ENCODE measurements around the gene SYT1.
"Not testable (repeated sequence)": the region's sequence is repeated elsewhere in the genome, so short reads cannot be mapped to it uniquely, and the experiment has no call there.

SYT1 gene

GRCh38 chr12:78864403-78864869 lies at the start of gene SYT1:
Gene SYT1, plus strand, starts transcription at chr12:78864774.
- Histone ChIP-seq H3K4me3 (ENCODE audit: low read length in 2 of 2) (peak within 1 kb of the TSS; percentile 69 to 75), H3K4me1 (ENCODE audit: control insufficient read depth, insufficient read depth, low read length) (no peaks in the 10 kb centered on the region), H3K9me3 (ENCODE audit: control insufficient read depth in 2 of 2, low read length in 2 of 2) (no peaks in the 10 kb centered on the region), H3K36me3 (ENCODE audit: control insufficient read depth in 2 of 2, insufficient read depth in 2 of 2, low read length in 2 of 2) (no peaks in the 10 kb centered on the region), H3K9ac (ENCODE audit: low read length in 2 of 2) (peak within 1 kb of the TSS in 1 of 2 donors; percentile 44), H3K27me3 (ENCODE audit: control insufficient read depth in 1 of 2, insufficient read depth in 2 of 2, low read length in 2 of 2) (peaks cover 8 to 12% of the 10 kb centered on the region in 2 donors), H3K27ac (ENCODE audit: low read length) (no peak within 1 kb of the TSS)

DNA sequence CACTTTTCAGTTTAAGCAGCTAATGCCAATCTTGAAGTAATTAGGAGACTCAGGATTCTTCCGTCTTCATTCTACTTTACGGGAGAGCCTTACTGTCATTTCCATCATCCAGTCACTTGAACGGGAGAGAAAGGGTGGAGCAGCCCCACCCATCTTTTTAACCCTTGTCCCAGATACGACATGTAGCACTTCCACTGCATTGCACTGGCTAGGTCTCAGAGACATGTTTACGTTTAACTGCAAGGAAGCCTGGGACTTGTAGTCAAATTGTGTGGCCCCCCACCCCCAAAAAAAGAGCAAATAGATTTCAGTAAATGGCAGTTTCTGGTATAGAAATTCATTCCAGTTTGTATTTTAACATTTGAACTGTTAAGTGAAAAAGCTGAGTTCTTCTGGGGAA lies 46.1 kb upstream of the SYT1 start:
- no peaks in the 10 kb centered on the region for H3K36me3 ChIP-seq (ENCODE audit: control insufficient read depth in 2 of 2, insufficient read depth in 2 of 2, low read length in 2 of 2)
- H3K4me1 ChIP-seq (ENCODE audit: control insufficient read depth, insufficient read depth, low read length) = no peaks in the 10 kb centered on the region
- no peak overlapping the region for H3K9ac ChIP-seq (ENCODE audit: low read length in 2 of 2)
- no peak overlapping the region for H3K4me3 ChIP-seq (ENCODE audit: low read length in 2 of 2)
- H3K27me3 ChIP-seq (ENCODE audit: control insufficient read depth in 1 of 2, insufficient read depth in 2 of 2, low read length in 2 of 2) = no peaks in the 10 kb centered on the region
- no peaks in the 10 kb centered on the region for H3K9me3 ChIP-seq (ENCODE audit: control insufficient read depth in 2 of 2, low read length in 2 of 2)
- no peak overlapping the region for H3K27ac ChIP-seq (ENCODE audit: low read length)

DNA sequence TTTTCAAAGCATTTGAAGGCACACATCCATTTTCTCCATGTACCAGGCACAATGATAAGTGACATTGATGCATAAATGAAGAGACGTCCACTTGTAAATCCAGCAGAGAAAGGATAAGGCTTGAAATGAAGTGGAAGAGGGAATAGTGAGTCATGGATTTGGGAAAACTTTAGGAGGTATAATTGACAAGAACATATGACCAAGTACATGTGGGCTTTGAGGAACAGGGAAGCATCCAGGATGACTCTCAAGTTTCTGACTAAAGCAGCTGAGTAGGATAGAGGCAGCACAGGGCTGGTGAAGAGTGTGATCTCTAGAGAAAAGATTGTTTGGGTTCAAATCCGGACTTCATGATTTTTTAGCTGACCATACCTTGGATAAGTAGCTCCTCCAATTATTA lies 43.6 kb upstream of the SYT1 start:
- Histone ChIP-seq H3K9me3 (ENCODE audit: control insufficient read depth in 2 of 2, low read length in 2 of 2) (no peaks in the 10 kb centered on the region), H3K36me3 (ENCODE audit: control insufficient read depth in 2 of 2, insufficient read depth in 2 of 2, low read length in 2 of 2) (no peaks in the 10 kb centered on the region), H3K27me3 (ENCODE audit: control insufficient read depth in 1 of 2, insufficient read depth in 2 of 2, low read length in 2 of 2) (no peaks in the 10 kb centered on the region), H3K9ac (ENCODE audit: low read length in 2 of 2) (no peak overlapping the region), H3K4me1 (ENCODE audit: control insufficient read depth, insufficient read depth, low read length) (no peaks in the 10 kb centered on the region), H3K27ac (ENCODE audit: low read length) (no peak overlapping the region), H3K4me3 (ENCODE audit: low read length in 2 of 2) (no peak overlapping the region)

GRCh38 chr12:78824918-78825317 lies 39.7 kb upstream of the SYT1 start:
- Histone ChIP-seq H3K9ac (ENCODE audit: low read length in 2 of 2) (no peak overlapping the region), H3K27ac (ENCODE audit: low read length) (no peak overlapping the region), H3K4me1 (ENCODE audit: control insufficient read depth, insufficient read depth, low read length) (no peaks in the 10 kb centered on the region), H3K27me3 (ENCODE audit: control insufficient read depth in 1 of 2, insufficient read depth in 2 of 2, low read length in 2 of 2) (no peaks in the 10 kb centered on the region), H3K4me3 (ENCODE audit: low read length in 2 of 2) (no peak overlapping the region), H3K36me3 (ENCODE audit: control insufficient read depth in 2 of 2, insufficient read depth in 2 of 2, low read length in 2 of 2) (no peaks in the 10 kb centered on the region), H3K9me3 (ENCODE audit: control insufficient read depth in 2 of 2, low read length in 2 of 2) (no peaks in the 10 kb centered on the region)

DNA sequence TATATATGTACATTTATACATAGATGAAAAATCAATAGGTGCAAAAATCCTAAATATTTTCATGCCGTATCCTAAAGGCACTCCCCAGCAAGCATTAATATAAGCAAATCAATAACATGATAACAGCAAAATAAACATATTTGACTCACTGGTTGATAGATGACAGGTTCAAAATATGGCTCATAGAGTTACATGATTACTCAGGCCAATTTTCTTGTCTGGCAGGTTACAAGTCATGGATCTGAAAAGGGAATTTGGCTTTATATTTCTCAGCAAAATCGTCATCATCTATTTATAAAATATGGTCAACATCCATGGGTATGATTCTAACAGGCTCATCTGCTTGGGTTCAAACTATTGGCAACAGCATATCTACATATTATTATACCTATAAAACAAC lies 34.9 kb upstream of the SYT1 start:
- H3K4me3 ChIP-seq (ENCODE audit: low read length in 2 of 2) = no peak overlapping the region
- no peak overlapping the region for H3K9ac ChIP-seq (ENCODE audit: low read length in 2 of 2)
- no peaks in the 10 kb centered on the region for H3K4me1 ChIP-seq (ENCODE audit: control insufficient read depth, insufficient read depth, low read length)
- H3K27ac ChIP-seq (ENCODE audit: low read length) = no peak overlapping the region
- no peaks in the 10 kb centered on the region for H3K27me3 ChIP-seq (ENCODE audit: control insufficient read depth in 1 of 2, insufficient read depth in 2 of 2, low read length in 2 of 2)
- no peaks in the 10 kb centered on the region for H3K9me3 ChIP-seq (ENCODE audit: control insufficient read depth in 2 of 2, low read length in 2 of 2)
- H3K36me3 ChIP-seq (ENCODE audit: control insufficient read depth in 2 of 2, insufficient read depth in 2 of 2, low read length in 2 of 2) = no peaks in the 10 kb centered on the region

- no peaks in the 10 kb centered on the region for H3K27me3 ChIP-seq (ENCODE audit: control insufficient read depth in 1 of 2, insufficient read depth in 2 of 2, low read length in 2 of 2)
These were observed 29.1 kb upstream of the SYT1 start for GRCh38 chr12:78835493-78835892.

GRCh38 chr12:78840518-78841019 lies 24.0 kb upstream of the SYT1 start:
- H3K36me3 ChIP-seq (ENCODE audit: control insufficient read depth in 2 of 2, insufficient read depth in 2 of 2, low read length in 2 of 2); H3K4me3 ChIP-seq (ENCODE audit: low read length in 2 of 2); H3K27ac ChIP-seq (ENCODE audit: low read length); H3K4me1 ChIP-seq (ENCODE audit: control insufficient read depth, insufficient read depth, low read length); H3K27me3 ChIP-seq (ENCODE audit: control insufficient read depth in 1 of 2, insufficient read depth in 2 of 2, low read length in 2 of 2); H3K9me3 ChIP-seq (ENCODE audit: control insufficient read depth in 2 of 2, low read length in 2 of 2); H3K9ac ChIP-seq (ENCODE audit: low read length in 2 of 2): not testable (repeated sequence)

More at GRCh38 chr12:78835493-78835892, 29.1 kb upstream of the SYT1 start:
- Histone ChIP-seq H3K36me3 (ENCODE audit: control insufficient read depth in 2 of 2, insufficient read depth in 2 of 2, low read length in 2 of 2) (no peaks in the 10 kb centered on the region), H3K9ac (ENCODE audit: low read length in 2 of 2) (no peak overlapping the region), H3K4me1 (ENCODE audit: control insufficient read depth, insufficient read depth, low read length) (no peaks in the 10 kb centered on the region), H3K9me3 (ENCODE audit: control insufficient read depth in 2 of 2, low read length in 2 of 2) (no peaks in the 10 kb centered on the region), H3K4me3 (ENCODE audit: low read length in 2 of 2) (no peak overlapping the region), H3K27ac (ENCODE audit: low read length) (no peak overlapping the region)

DNA sequence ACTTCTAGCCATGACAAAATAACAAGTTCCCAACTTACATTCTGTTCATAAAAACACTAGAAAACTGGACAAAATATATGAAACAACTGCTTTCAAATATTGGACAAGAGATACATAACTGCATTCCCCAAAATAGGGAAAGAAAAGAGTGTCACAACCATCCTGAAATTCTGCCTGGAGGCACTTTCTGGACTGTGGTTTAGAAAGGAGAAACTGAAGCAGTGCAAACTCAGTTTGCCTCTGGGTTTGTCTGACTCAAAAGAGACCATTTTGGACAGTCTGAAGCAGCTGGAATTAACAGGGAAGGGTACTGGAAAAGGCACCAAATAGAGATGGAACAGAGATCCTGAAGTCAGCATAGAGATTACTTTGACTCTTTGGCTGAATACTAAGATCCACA lies 11.3 kb upstream of the SYT1 start:
- no peaks in the 10 kb centered on the region for H3K36me3 ChIP-seq (ENCODE audit: control insufficient read depth in 2 of 2, insufficient read depth in 2 of 2, low read length in 2 of 2)
- H3K9me3 ChIP-seq (ENCODE audit: control insufficient read depth in 2 of 2, low read length in 2 of 2) = peaks cover 0 to 3% of the 10 kb centered on the region in 2 donors
- no peaks in the 10 kb centered on the region for H3K4me1 ChIP-seq (ENCODE audit: control insufficient read depth, insufficient read depth, low read length)
- no peak overlapping the region for H3K27ac ChIP-seq (ENCODE audit: low read length)
- H3K4me3 ChIP-seq (ENCODE audit: low read length in 2 of 2) = no peak overlapping the region
- no peaks in the 10 kb centered on the region for H3K27me3 ChIP-seq (ENCODE audit: control insufficient read depth in 1 of 2, insufficient read depth in 2 of 2, low read length in 2 of 2)
- H3K9ac ChIP-seq (ENCODE audit: low read length in 2 of 2) = no peak overlapping the region

DNA sequence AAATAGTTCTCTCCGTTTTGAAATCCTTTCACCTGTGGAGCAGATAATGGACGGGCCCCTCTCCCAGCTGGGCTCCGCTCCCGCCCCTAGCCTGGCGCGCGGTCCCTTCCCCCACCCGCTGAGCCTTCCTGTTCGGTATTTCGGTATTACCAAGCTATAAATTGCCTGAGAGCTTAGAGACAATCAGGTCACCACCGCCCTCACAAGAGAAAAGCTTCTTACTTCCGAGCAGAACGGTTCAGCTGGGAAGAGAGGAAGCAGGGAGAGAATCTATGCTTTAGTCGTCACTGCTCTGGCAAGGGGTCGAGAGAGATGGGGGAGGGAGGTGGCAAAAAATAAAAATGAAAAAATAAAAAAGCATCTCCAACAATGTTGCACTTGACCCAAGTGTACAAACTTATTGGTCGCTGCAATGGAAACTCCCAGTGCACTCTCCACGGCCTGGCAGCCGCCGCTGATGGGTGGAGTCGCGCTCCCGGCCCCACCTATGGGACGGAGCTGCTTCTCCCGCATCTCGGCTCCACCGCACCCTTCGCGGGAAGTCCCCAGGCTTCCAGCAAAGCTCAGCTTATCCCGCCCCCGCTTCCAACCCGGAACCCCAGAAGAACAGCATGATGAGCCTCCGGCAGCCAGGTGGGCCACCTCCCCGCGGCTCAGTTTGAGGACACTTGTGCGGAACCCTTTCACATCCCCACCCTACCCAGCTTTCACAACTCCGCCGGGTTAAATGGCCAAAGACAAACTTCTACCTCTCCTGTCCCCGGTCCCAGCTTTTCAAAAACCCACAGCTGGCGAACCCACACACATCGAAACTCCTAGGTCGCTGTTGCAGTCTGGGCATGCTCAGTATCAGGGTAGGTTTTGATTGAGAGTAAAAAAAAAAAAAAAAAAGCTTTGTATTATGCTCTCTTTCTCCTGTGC lies 832 bp upstream of the SYT1 start:
- H3K27me3 ChIP-seq (ENCODE audit: control insufficient read depth in 1 of 2, insufficient read depth in 2 of 2, low read length in 2 of 2) = peaks cover 8 to 12% of the 10 kb centered on the region in 2 donors
- H3K9ac ChIP-seq (ENCODE audit: low read length in 2 of 2) = peak overlapping the region in 1 of 2 donors; percentile 44
- no peak overlapping the region for H3K27ac ChIP-seq (ENCODE audit: low read length)
- no peaks in the 10 kb centered on the region for H3K4me1 ChIP-seq (ENCODE audit: control insufficient read depth, insufficient read depth, low read length)
- H3K9me3 ChIP-seq (ENCODE audit: control insufficient read depth in 2 of 2, low read length in 2 of 2) = no peaks in the 10 kb centered on the region
- no peaks in the 10 kb centered on the region for H3K36me3 ChIP-seq (ENCODE audit: control insufficient read depth in 2 of 2, insufficient read depth in 2 of 2, low read length in 2 of 2)
- peak overlapping the region; percentile 69 to 75 for H3K4me3 ChIP-seq (ENCODE audit: low read length in 2 of 2)

DNA sequence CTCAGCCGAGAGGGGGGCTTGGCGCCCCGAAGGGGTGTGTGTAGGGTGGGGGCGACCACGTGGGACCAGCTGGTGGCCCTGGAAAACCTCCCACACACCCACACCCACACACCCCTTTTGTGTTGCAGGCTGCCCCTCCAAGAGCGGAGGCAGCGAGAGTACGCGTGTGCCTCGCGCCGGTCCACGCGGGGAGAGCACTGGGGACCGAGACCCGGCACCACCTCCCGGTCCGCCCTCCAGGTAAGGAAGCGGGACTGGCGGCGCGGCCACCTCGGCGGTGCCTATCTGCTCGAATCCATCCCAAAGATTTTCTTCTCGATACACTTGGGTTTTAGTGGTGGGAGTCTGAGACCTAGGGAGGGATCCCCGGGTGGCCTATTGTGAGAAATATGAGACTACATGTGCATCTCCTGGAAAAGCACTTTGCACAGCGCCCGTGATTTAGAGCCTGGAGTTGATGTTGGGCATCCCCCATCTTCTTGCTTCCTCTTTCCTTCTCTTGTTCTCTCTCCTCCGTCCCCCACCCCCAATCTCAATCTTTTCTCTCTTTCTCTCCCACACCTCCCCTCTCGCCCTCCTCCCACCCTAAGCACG lies 393 bp downstream of the SYT1 start:
- peak overlapping the region in 1 of 2 donors; percentile 9 for H3K9ac ChIP-seq (ENCODE audit: low read length in 2 of 2)
- no peaks in the 10 kb centered on the region for H3K9me3 ChIP-seq (ENCODE audit: control insufficient read depth in 2 of 2, low read length in 2 of 2)
- H3K4me1 ChIP-seq (ENCODE audit: control insufficient read depth, insufficient read depth, low read length) = no peaks in the 10 kb centered on the region
- no peaks in the 10 kb centered on the region for H3K36me3 ChIP-seq (ENCODE audit: control insufficient read depth in 2 of 2, insufficient read depth in 2 of 2, low read length in 2 of 2)
- H3K27me3 ChIP-seq (ENCODE audit: control insufficient read depth in 1 of 2, insufficient read depth in 2 of 2, low read length in 2 of 2) = peaks cover 8 to 12% of the 10 kb centered on the region in 2 donors
- peak overlapping the region; percentile 69 to 75 for H3K4me3 ChIP-seq (ENCODE audit: low read length in 2 of 2)
- H3K27ac ChIP-seq (ENCODE audit: low read length) = no peak overlapping the region

All from stomach smooth muscle (tissue), 2 donors.